ENCODE measurements around the gene NMT2.
A peak's percentile ranks its signal among the peaks of the same experiment; 100 is the strongest.

The NMT2 gene

GRCh38 chr10:15149042-15149771 lies 19.3 kb downstream of the NMT2 start:
- no peak for DNase-seq (ENCODE audit: low read depth in 1 of 2, low spot score in 1 of 2)
- in situ Hi-C loops (cut with HindIII; ENCODE audit: low pct_unique_long_range_greater_than_20kb, low sequenced_read_pairs): no loop called here
- TF ChIP-seq JUND (IDR thresholded peaks at IDR 0.05; ENCODE audit: low read depth): no peak

GRCh38 chr10:15147594-15148392 lies 20.7 kb downstream of the NMT2 start:
- no peak for DNase-seq (ENCODE audit: low read depth in 1 of 2, low spot score in 1 of 2)
- TF ChIP-seq JUND (IDR thresholded peaks at IDR 0.05; ENCODE audit: low read depth): no peak
- in situ Hi-C loops (cut with HindIII; ENCODE audit: low pct_unique_long_range_greater_than_20kb, low sequenced_read_pairs): no loop called here

GRCh38 chr10:15146366-15146765 lies 22.1 kb downstream of the NMT2 start:
- DNase-seq (ENCODE audit: low read depth in 1 of 2, low spot score in 1 of 2): peak in 1 of 2 experiments; percentile 25
- in situ Hi-C loops (cut with HindIII; ENCODE audit: low pct_unique_long_range_greater_than_20kb, low sequenced_read_pairs): no loop called here
- TF ChIP-seq JUND (IDR thresholded peaks at IDR 0.05; ENCODE audit: low read depth): no peak

- in situ Hi-C loops (cut with HindIII; ENCODE audit: low pct_unique_long_range_greater_than_20kb, low sequenced_read_pairs): no loop called here
Observed at GRCh38 chr10:15144788-15145187, 23.7 kb downstream of the NMT2 start.

GRCh38 chr10:15141136-15142054 lies 27.1 kb downstream of the NMT2 start:
- DNase-seq (ENCODE audit: low read depth in 1 of 2, low spot score in 1 of 2): no peak
- no peak for TF ChIP-seq JUND (IDR thresholded peaks at IDR 0.05; ENCODE audit: low read depth)
- in situ Hi-C loops (cut with HindIII; ENCODE audit: low pct_unique_long_range_greater_than_20kb, low sequenced_read_pairs): no loop called here

More at GRCh38 chr10:15144788-15145187, 23.7 kb downstream of the NMT2 start:
- no peak for TF ChIP-seq JUND (IDR thresholded peaks at IDR 0.05; ENCODE audit: low read depth)
- DNase-seq (ENCODE audit: low read depth in 1 of 2, low spot score in 1 of 2): no peak

- DNase-seq (ENCODE audit: low read depth in 1 of 2, low spot score in 1 of 2): no peak
- no peak for TF ChIP-seq JUND (IDR thresholded peaks at IDR 0.05; ENCODE audit: low read depth)
- in situ Hi-C loops (cut with HindIII; ENCODE audit: low pct_unique_long_range_greater_than_20kb, low sequenced_read_pairs): no loop called here
Observed at GRCh38 chr10:15140698-15141097, 27.8 kb downstream of the NMT2 start.

- TF ChIP-seq JUND (IDR thresholded peaks at IDR 0.05; ENCODE audit: low read depth): no peak
- in situ Hi-C loops (cut with HindIII; ENCODE audit: low pct_unique_long_range_greater_than_20kb, low sequenced_read_pairs): no loop called here
- no peak for DNase-seq (ENCODE audit: low read depth in 1 of 2, low spot score in 1 of 2)
Observed at GRCh38 chr10:15137636-15138035, 30.9 kb downstream of the NMT2 start.

- in situ Hi-C loops (cut with HindIII; ENCODE audit: low pct_unique_long_range_greater_than_20kb, low sequenced_read_pairs): no loop called here
- TF ChIP-seq JUND (IDR thresholded peaks at IDR 0.05; ENCODE audit: low read depth): no peak
- DNase-seq (ENCODE audit: low read depth in 1 of 2, low spot score in 1 of 2): no peak
Observed at GRCh38 chr10:15137036-15137359, 31.5 kb downstream of the NMT2 start.

- DNase-seq (ENCODE audit: low read depth in 1 of 2, low spot score in 1 of 2): no peak
- in situ Hi-C loops (cut with HindIII; ENCODE audit: low pct_unique_long_range_greater_than_20kb, low sequenced_read_pairs): no loop called here
- TF ChIP-seq JUND (IDR thresholded peaks at IDR 0.05; ENCODE audit: low read depth): no peak
Observed at GRCh38 chr10:15136129-15137035, 32.1 kb downstream of the NMT2 start.

GRCh38 chr10:15131330-15131729 lies 37.2 kb downstream of the NMT2 start:
- in situ Hi-C loops (cut with HindIII; ENCODE audit: low pct_unique_long_range_greater_than_20kb, low sequenced_read_pairs): no loop called here
- DNase-seq (ENCODE audit: low read depth in 1 of 2, low spot score in 1 of 2): no peak
- no peak for TF ChIP-seq JUND (IDR thresholded peaks at IDR 0.05; ENCODE audit: low read depth)

GRCh38 chr10:15124908-15125307 lies 43.6 kb downstream of the NMT2 start:
- in situ Hi-C loops (cut with HindIII; ENCODE audit: low pct_unique_long_range_greater_than_20kb, low sequenced_read_pairs): no loop called here
- DNase-seq (ENCODE audit: low read depth in 1 of 2, low spot score in 1 of 2): no peak
- no peak for TF ChIP-seq JUND (IDR thresholded peaks at IDR 0.05; ENCODE audit: low read depth)

- no peak for DNase-seq (ENCODE audit: low read depth in 1 of 2, low spot score in 1 of 2)
- in situ Hi-C loops (cut with HindIII; ENCODE audit: low pct_unique_long_range_greater_than_20kb, low sequenced_read_pairs): no loop called here
- no peak for TF ChIP-seq JUND (IDR thresholded peaks at IDR 0.05; ENCODE audit: low read depth)
Observed at GRCh38 chr10:15124190-15124589, 44.3 kb downstream of the NMT2 start.

Data from T47D (cell line).